OCI-M2 (cell line): ENCODE measurements around the gene ELK1.
"Not testable (repeated sequence)": the region's sequence is repeated elsewhere in the genome, so short reads cannot be mapped to it uniquely, and the experiment has no call there.

Experiments
- DNase-seq: peaks from one replicate; lab custom pipeline; 2025; ENCODE audit not compliant: unreplicated experiment; lab: John Stamatoyannopoulos, UW

ELK1 gene, protein sequence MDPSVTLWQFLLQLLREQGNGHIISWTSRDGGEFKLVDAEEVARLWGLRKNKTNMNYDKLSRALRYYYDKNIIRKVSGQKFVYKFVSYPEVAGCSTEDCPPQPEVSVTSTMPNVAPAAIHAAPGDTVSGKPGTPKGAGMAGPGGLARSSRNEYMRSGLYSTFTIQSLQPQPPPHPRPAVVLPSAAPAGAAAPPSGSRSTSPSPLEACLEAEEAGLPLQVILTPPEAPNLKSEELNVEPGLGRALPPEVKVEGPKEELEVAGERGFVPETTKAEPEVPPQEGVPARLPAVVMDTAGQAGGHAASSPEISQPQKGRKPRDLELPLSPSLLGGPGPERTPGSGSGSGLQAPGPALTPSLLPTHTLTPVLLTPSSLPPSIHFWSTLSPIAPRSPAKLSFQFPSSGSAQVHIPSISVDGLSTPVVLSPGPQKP

DNA sequence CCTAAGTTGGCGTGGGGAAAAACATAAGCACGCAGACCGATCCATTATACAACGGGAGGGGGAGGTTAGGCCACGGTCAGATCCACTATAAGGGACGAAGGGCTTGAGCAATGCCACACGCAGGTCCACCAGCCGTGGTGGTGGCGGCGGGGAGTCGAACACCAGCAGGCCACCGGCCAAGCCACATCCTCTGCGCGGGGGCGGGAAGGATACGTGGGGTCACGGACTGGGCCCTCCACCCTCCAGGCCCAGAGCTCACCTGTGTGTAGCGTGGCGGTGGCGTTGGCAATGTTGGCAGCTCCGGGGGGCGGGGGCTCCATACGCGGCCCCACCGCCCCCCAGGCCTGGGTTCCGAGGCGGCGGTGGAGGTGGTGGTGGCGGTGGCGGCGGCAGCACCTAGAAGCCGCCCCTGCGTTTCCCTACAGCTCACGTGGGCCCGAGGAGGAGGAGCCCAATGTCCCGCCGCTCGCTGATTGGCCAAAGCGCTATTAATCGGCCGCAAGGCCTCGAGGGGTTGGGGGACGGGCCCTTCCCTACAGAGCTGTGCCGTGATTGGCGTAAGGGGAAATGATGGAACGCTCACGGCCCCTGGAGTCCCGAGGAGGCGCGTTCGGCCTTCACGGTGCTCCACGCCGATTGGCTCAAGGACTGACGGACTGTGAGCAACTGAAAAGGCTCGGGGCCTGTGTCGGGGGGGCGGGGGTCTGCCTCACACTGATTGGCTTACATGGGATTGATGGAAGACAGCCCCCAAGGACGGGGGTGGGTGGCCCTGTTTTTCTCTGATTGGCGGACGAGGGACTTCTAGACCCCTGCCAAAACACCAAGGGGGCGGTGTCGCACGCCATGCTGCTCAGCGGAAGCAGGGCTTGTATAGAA lies at the start of gene ELK1:
Gene ELK1, minus strand, starts transcription at position 400 of the 879 bp plus-strand sequence. CDS start 9,122 bp downstream, outside the sequence.
- DNase-seq, result peak; percentile 87

DNA sequence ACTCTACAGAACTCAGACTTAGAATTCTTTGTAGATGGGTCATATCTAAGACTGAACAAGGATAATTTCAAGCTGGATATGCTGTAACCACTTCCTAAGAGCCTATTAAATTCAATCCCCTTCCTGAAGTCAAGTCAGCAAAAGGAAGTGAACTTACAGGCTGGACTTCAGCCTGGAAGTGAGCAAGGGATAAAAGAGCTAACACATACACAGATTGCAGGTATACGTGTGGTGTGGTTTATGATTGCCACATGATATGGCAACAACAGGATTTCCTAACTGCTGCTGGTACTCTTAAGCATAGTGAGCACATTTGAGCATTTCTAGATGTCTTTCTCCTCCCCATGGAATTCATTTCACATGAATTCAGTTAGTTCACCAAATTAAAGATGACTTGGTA lies 46.8 kb upstream of the ELK1 start:
- no peak for DNase-seq

DNA sequence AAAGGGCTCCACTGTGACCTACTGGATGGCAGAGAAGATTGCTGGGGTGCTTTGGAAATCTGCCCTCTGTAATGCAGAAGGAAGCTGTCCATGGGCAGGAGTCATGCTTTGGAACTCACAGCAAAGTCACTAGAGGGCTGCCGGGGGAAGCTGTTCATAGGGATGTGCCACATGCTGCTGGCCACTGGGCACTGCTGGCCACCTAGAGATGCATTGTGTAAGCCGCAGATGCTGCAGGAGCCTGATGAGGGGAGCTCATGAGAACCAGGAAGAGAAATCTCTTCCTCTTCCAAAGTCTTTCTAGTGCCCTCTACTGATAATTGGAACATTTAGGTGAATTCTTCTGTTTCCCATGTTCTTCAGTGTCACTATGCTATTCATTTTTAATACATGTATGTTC lies 39.8 kb upstream of the ELK1 start:
- no peak for DNase-seq

DNA sequence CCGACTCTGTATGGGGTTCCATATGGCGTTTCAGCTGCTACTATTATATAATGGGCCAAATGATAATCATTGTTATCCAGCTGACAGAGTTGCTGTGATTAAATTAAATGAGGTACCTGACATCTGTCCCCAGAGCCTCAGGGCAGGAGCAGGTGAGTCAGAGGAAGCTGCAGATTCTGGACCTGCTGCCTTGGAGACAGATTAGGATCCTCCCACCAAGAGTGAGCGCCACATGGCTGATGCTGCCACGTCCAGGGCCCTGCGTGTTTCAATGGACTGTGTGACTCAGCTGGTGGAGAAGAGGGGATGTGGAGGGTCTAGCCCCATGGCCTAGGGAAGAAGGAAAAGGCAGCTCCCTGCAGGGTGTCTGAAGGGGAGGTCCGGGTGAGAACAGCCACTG lies 36.9 kb upstream of the ELK1 start:
- no peak for DNase-seq

DNA sequence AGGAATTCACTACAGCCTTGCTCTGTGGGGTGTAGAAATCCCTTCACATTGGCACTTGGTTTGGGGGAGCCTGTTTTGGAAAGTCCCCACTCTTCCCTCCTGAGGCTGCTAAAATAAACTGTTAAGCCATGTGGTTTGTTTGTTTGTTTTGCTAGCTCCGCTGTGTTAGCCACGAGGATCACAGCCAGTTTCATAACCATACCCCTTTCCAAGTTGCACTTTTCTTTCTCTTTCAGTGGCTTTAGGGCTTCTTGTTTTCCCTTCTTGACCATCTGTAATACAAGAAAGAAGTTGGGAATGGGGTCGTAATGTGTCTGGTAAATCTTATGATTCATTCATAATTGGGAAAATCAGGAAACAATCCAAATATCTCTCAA lies 33.5 kb upstream of the ELK1 start:
- DNase-seq, result no peak

DNA sequence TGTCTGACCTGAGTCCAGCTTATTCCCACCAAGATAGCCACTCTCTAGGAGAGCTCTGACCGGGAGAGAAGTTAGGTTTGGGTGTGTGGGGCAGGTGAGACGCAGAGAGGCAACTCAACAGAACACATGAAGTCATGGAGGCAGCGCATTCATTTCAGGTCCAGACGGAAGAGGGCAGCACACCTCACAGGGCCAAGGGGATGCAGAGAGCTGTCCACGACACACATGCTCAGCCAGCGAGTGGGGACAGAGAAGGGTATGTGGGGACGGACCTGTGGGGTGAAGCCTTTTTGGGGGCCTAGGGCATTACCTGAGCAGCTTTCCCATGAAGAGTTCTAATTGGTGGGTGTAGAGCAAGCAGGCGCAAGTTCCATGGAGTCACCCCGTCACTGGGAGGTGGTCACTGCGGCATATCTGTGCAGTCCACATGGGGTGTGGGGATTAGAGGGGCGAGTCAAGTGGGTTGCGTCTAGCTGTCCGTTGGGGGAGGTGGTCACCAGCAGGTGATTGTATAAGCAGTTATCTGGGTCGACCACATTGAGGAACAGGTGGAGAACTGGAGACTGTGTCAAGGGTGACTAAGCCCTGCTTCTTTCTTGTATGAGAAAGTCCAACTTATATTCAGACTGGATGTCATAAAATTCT lies 32.9 kb upstream of the ELK1 start:
- DNase-seq, result no peak

DNA sequence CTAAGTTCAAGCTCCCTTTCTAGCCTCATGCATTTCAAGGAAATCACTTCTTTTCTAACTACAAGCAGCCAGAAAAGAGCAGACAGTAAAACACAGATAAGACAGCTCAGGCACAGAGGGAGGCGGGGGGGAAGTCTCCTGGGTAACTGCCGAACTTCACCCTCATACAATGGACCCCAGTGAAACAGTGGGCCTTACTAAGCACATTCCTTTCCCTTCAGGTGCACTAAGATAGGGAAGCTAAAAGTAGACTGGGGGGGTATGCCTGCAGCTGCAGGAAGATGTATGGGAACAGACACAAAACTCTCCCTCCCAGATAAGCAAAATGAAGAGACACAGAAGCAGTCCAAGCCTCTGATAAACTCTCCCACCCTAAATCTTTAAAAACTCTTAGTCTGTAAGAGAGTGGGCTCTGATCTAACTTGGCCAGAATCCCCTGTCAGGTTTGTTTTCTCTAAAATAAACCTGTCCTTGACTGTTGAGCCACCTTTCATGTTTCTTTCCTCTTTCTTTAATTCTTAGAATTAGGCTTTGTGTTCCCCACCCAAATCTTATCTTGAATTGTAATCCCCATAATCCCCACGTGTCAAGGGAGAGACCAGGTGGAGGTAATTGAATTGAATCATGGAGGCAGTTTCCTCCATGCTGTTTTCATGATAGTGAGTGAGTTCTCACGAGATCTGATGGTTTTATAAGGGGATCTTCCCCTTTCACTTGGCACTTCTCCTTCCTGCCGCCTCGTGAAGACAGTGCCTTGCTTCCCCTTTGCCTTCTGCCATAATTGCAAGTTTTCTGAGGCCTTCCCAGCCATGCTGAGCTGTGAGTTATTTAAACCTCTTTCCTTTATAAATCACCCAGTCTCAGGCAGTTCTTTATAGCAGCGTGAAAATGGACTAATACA lies 25.8 kb upstream of the ELK1 start:
- DNase-seq, result not testable (repeated sequence)

DNA sequence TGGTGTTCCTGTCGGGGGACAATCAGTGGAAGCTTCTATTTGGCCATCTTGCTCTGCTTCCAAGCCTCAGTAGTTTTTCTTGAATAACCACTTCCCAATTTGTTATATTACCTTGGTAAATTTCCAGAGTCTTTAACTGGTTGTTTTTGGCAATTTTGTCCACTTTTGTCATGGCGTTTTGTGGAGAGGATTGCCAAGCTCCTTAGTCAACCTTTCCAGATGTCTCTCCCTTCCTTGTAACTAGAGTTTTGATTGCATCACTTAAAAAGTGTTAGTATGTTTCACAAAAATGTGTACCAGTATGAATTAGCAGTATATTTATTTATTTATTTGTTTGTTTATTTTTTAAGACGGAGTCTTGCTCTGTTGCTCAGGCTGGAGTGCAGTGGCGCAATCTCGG lies 24.4 kb upstream of the ELK1 start:
- no peak for DNase-seq

DNA sequence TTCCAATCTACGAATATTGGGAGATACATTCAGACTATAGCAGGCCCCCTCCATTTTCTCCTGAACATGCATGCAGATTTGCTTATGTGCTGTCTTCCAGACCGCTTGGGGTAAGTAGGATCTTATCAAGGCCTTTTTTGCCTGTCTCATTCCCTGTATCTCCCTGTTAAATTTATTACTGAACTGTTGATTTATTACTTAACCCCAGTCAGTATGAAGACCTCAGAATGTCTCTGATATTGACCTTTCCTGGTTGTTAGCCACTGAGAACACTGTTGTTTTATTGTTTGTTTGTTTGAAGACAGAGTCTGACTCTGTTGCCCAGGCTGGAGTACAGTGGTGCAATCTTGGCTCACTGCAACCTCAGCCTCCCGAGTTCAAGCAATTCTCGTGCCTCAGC lies 15.4 kb upstream of the ELK1 start:
- DNase-seq, result not testable (repeated sequence)

DNA sequence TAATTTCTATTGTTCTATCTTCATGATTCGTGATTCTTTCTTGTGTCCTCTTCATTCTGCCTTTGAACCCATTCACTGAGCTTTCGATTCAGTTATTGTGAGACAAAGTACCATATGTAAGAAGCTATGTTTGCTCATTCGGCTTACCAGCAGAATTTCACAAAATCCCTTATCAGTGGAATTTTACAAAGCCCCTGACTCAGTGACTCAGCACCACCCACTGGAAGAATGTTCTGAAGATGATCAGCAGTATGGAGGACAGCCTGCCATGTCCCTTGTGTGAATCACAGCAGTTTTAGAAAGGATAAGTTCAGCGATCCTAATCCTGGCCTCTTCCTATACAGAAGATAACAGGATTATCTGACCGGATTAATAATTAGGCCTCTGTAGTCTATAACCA lies 14.4 kb upstream of the ELK1 start:
- no peak for DNase-seq

DNA sequence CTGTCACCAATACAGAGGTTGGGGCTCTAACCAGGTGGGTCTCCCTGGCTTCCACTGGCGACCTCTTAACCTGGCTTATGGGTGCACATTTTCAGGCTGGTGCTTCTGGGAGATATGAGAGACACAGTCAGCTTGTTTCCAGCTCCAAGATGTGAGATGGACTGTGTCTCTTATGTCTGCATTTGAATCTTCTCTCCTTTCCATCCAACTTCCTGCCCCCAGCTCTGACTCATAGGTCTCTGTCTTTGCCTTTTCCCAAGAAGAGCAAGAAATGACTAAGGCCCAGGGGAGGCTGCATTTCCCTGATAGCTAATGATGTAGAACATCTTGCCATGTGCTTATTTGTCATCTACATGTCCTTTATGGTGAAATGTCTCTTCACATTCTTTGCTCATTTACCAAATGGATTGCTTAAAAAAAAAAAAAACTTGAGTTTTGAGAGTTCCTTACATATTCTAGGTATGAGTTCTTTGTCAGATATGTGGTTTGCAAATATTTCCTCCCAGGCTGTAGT lies 11.8 kb upstream of the ELK1 start:
- DNase-seq, result no peak

DNA sequence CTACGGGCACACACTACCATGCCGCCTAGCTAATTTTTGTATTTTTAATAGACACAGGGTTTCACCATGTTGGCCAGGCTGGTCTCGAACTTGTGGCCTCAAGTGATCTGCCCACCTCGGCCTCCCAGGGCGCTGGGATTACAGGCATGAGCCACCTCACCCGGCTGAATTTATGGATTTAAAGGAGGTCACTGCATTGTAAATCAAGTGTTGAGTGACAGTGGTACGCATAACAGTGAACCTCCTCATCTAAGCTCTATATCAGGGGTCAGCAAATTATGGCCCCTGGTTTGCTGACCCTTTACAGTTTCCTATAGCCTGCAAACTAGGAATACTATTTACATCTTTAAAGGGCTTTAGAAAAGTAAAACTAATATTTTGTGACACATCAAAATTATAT lies 11.2 kb upstream of the ELK1 start:
- DNase-seq, result no peak

DNA sequence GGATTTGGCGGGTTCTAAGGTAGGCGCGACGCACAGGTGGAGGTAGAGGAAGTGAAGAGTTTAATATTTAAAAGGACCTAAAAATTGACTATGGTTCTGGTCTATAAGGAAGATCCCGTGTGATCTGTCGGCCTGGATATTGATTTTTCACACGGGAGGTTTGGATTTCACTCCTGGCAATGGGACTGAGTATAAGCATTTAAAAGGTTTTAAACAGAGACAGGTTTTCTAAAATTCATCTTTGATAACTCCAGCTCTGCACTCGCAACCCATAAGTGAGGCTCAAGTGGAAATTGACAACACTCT lies 9.0 kb upstream of the ELK1 start:
- no peak for DNase-seq

DNA sequence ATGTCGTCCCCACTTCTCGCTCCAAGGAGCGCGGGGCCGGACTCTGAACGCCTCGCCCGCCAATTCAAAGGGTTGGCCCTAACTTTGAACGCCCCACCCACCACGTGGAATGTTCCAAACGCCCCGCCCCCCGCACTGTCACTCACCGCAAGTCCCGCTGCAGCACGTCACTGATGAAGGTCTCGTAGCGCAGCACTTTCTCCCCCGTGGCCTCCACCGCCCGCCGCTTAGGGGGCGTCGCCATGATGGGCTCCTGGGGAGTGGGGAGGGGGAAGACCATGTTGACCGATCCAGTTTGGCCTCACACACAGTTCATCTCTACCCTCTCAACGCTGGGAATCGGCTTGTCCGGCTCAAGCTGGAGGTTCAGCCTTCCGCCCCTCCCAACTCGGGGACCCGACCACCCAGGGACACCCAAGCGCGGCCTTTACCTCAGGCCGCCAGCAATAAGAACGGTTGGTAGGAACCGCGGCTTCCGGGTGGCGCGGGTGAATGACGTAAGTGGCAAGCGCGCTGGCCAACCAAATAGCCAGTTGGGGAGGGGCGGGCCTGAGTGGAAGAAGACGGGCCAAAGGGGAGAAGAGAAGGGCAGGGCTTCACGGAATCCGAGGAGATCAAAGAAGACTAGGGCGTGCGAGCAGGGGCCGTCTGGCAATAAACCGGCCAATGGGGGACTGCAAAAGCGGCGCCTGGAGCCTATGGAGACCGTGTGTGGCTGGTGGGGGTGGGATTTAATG lies 8.5 kb upstream of the ELK1 start, which contains the start of gene UXT:
Gene UXT, minus strand, starts transcription at position 497 of the 737 bp plus-strand sequence. Its CDS starts 253 bp downstream, at position 244.
- DNase-seq, result peak; percentile 91

DNA sequence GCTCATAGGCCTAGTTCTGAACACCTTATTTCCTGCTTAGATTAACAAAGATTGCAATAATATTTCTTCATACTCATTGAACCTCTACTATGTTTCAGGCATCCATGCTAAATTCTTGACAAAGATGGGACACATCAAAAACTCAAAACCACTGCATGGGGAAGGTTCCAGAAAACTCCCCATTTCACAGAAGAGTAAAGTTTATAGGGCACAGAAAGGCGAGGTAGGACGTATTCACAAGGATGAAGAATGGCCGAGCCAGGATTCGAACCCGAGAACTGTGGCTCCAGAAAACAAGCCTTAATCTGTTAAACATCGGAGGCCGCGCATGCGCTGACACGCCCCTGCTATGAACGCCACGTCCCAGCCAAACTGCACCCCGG lies 7.9 kb upstream of the ELK1 start:
- DNase-seq, result no peak

DNA sequence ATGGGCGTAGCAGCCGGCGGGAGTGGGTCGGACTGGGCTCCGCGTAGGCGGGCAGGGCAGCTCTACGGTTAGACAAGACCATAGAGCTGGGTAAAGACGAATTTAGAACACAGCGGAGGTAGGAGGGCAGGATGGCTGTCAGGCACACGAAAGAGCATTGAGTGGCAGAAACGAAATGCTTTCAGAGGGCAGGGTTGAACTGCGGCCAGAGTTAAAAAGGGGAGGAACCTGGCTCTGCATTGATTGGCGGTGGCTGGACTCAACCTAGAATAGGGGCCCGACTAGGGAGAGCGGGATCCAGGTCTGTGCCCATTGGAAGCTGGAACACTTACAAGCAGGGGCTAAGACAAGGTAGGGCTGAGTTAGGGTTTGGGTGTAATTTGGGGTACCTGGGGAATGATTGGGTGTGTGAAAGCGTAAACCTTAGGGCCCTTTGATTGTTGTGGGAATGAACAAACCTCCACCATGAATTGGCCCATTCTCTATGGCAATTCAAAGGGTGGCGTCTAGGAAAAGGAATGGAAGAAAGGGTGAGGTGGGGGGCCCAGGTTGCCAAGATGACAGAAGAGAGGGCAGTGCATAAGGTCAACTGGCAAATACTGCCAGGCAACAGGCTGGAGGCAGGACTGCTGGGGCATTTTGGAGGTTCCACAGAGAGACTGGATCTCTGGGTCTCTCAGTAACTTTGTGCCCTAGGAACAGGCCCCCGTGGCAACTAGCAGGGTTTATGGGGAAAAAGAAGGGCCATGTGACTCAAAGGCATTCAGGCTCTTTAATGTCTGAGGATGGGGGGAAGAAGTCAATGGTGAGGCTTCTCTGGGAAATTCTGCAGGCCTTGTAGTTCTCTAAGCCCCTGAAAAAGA lies 911 bp upstream of the ELK1 start:
- DNase-seq, result no peak

DNA sequence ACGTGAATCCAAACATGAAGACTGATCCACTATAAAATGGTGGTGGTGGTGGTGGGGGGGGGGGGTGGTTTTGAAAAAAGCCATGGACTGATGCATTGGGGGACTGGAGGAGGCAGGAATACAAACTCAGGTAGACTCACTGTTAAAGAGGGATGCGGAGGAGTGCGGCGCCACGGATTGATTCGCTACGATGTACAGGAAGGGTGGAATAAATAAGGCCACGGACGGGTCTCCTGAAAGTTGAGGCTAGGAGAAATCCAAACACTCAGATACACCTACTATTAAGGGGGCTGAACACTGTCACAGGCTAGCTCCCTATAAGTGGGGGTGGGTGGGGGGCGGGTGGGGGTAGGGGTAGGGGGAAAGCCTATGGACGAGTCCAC lies 591 bp downstream of the ELK1 start:
- no peak for DNase-seq

DNA sequence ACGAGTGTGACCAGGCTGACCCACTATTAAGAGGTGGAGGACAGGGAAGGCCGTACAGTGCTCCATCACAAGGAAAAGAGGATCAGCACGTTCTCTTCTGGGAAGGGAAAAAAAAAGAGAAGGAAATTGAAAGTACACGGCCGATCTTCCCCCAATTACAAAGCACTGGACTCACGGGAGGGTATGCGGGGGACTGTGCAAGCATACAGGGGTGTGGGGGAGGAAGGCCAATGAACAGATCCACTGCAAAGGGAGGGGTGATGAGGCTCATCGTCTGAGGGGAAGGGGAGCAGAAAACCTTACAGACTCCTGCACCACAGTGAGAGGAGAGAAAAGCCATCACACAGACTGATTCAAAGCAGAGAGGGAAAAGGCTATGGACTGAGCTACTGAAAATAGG lies 1.1 kb downstream of the ELK1 start:
- DNase-seq, result no peak

DNA sequence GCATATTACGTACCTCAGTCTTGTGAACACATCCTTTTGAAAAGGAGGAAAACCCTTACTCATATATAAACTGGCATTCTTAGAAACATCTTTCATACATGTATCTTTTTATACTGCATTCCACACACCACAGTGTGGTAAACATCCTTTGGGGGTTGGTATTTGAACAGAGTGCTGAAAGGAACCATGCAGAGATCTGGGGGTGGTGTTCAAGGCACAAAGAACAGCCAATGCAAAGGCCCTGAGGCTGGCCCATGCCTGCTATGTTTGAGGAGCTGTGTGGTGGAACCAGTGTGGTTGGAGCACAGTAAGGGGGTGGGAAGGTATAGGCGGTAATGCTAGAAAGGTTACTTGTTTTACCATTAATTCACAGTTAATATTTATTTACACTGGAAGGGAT lies 2.0 kb downstream of the ELK1 start:
- DNase-seq, result no peak
